Dedifferentiated amniotic fluid mesenchymal stem cell (primary cell): Measurements from ENCODE around the gene NR2F2.
"Not testable (repeated sequence)": the region's sequence is repeated elsewhere in the genome, so short reads cannot be mapped to it uniquely, and the experiment has no call there.

Experiments
- DNase-seq: peaks from one replicate; pipeline ENCODE4 v3.0.0-alpha.2; 2016; ENCODE audit errors: extremely low spot score

Gene NR2F2

DNA sequence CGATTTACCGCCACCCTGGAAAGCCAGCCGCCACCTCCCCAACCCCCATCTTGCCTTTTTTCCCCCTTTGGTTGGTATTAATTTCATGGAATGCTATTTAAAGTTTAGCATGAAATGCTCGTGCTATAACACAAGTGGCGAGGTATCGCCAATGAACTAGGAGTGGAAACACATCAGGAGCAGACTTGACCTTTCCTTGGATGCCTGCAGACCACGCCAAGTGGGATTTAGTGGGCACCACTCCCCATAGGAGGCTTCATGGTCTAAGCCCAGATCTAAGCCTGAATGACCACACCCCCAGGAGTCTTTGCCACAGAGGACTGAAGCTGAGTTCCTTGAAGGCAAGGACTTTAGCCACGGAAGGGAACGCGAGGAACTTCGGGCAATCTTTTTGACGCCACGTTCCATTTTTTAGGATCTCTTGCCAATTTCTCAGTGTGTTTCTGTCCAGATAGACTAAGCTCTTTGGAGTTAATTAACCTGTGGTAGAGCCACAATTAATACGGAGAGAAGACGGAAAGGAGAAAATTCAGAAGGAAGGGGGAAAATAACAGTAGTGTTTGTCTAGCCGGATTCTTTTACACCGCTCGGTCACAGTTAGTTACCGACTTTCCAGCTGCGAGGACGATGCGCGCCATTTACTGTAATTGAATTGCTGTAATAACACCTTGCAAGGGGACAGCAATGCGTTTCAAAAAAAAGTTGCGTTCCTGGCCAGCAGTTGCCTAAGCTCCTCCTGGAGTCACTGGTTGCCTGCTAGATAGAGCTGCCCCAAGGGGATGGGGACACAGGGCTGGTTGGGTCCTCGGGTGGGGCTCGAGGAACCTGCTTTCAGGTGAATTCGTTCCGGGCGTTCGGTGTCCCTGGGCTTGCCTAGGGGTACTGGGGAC is 37.1 kb downstream of the NR2F2 start:
- no peak for DNase-seq

DNA sequence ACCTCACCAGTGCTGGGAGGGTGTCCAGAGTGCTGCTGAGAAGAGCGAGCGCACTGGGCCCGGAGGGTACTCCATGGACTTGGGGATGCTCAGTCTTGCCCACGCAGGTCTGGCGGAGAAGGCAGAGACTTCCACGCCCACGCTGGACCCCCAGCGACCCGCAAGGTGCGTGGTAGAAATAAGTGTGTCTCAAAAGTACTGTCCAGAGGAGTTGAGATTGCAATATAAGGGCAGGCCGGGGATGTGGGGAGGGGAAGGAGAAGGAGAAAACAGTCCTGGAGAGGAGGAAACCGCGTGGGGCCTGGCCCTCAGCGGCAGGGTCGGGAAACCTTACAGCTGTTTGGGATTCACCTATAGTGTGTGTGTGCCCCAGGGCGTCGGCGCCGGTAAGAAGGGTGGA is 38.9 kb downstream of the NR2F2 start:
- no peak for DNase-seq

DNA sequence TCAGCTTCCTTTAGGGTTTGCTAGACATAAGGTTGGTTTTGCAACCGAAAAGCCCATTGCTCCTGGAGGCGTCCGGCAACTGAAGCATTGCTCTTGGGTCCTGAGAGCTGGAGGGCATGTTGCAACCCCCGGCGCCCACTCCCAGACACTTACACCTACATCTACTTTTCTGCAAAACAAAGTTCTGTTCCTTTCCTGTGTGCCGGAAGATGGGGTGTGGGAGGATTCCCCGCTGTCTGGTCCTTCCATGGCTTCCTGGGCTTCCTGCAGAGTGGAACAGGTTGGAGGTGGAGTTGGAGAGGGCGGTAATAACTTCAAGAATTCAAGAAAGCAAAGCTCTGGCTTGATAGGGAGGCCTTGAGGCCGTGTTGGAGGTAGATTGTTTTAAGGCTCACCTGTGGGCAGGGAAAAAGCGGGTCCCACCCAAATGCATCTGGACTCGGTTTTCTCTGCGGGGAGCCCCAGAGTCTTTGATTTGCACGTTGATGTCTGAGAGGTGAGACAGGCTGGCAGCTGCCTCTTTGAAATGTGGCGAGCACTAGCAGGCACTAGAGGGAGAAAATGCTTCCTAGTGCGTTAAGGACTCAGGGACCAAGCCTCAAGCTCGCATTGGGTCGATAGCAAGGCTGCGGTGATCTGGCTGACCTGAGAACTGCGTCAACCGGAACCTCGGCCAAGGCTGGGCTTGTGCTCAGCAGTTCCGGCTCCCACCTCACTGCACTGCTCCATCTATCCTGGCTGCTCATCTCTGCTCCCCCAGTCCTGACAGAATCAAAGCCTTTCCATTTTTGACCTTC is 39.5 kb downstream of the NR2F2 start:
- DNase-seq, result no peak

DNA sequence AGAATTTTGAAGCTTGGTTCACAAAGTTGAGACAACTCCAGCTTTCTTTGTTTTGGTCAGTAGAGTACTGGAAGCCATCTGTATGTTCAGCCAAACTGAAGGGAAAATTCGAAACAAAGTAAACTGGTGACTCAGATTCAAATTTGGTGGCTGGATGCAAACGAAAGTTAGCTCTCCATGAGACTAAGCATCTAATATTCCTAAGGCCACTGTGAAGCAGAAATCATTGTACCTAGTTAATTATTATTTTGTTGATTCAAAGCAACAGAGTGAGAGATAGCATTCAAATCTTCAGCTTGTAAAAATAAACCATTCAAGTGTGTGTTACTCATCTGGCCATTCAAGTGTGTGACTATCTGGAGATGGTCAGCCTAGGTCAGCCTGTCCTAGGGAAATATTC is 42.1 kb downstream of the NR2F2 start:
- no peak for DNase-seq

DNA sequence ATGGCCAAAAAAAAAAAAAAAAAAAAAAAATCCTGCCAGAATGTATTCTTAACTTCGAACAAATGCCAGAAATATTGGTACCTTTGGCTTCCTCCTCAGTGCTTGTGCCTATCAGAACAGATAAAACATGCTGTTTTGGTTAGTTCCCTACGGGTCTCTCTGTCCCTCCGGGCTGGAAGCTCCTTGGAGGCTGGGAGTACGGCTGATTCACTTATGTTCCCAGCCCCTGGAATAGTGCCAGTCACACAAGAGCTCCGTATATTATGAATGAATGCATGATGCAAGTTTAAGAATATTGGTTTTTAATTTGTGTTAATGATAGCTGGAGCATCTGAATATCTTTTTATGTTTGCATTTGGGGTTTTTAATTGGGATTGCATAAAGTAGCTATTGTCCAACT is 44.0 kb downstream of the NR2F2 start:
- no peak for DNase-seq

DNA sequence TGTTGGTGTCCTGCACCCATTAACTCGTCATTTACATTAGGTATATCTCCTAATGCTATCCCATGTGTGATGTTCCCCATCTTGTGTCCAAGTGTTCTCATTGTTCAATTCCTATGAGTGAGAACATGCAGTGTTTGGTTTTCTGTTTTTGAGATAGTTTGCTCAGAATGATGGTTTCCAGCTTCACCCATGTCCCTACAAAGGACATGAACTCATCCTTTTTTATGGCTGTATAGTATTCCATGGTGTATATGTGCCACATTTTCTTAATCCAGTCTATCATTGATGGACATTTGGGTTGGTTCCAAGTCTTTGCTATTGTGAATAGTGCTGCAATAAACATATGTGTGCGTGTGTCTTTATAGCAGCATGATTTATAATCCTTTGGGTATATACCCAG is 49.1 kb downstream of the NR2F2 start:
- DNase-seq, result not testable (repeated sequence)

DNA sequence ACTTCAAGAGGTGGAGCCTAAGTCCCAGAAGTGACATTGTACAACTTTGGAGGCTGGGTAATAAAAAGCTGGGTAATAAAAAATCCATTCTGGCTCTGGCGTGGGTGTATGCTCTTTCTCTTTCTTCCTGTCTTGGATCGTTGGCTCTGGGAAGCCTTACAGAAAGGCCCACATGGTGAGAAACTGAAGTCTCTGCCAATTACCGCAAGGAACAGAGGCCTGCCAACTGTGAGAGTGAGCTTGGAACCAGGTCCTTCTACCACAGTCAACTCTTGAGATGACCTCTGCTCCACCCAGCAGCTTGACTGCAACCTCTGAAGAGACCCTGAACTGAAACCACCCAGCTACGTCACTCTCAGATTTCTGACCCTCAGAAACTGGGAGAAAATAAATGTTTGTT is 51.0 kb downstream of the NR2F2 start:
- no peak for DNase-seq

DNA sequence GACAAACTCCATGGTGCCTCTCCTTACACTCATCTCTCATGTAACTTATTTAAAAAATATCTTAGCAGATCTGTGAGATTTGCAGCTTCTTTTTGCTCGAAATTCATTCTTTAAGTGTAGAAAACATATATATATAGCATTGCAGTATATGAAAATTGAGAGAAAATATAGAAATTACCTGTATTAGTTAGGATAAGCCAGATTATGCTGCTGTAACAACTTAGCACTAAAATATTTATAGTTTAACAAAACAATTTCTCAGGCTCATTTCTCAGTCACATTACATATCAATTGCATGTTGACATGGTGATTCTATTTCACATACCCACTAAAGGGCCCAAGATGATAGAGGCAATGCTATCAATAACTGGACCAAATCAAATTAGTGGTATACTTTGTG is 54.7 kb downstream of the NR2F2 start:
- no peak for DNase-seq

DNA sequence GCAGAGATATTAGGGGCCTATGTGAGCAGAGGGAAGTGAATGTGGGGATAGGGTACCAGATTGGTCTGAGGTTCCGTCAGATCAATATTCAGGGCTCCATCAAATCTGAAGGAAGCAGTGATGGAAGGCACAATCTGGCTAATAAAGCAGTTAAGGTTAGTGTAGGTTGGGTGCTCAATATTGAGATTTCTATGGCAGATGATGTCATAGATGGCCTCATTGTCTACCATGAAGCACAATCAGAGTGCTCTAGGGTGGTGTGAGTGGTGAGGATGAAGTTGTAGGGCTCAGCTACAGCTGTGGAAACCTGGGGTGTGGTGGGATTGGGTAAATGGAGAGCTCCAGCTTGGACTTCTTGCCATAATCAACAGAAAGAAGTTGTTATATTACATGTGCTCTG is 58.2 kb downstream of the NR2F2 start:
- DNase-seq, result no peak
